Lung (tissue), 12 donors: ENCODE data around the gene ZNF552. TPM values are rescaled to one million over a fixed set of nuclear protein-coding genes. Genes with fewer than 3 reads are reported as not detected.
"Not testable (repeated sequence)": the region's sequence is repeated elsewhere in the genome, so short reads cannot be mapped to it uniquely, and the experiment has no call there.

Source experiments
- ATAC-seq: fragments of 200-7000 bp; cut with Tn5 transposase; one replicate; pipeline ENCODE4 v1.9.1; 2020; ENCODE audit warnings: moderate number of reproducible peaks; ENCODE audit not compliant: insufficient read depth, low FRiP score
- DNase-seq, 3 donors: peaks; one replicate each; pipeline ENCODE4 v3.0.0-alpha.2; 2013 to 2017
- H3K27ac ChIP-seq, 2 donors: one replicate each; pipeline ENCODE4 v1.5.1; 2013; ENCODE audit warnings: mild to moderate bottlenecking in 2 of 2, moderate library complexity in 2 of 2, control low read depth in 1 of 2, inconsistent platforms in 1 of 2, low read depth in 1 of 2, low read length in 1 of 2
- H3K27me3 ChIP-seq, 3 donors: one replicate each; pipeline ENCODE4 v1.5.1; 2013; ENCODE audit warnings: low read length in 2 of 3; ENCODE audit not compliant: control insufficient read depth in 3 of 3, insufficient read depth in 3 of 3
- H3K36me3 ChIP-seq, 4 donors: one replicate each; pipeline ENCODE4 v1.5.1; 2013; ENCODE audit warnings: low read length in 4 of 4, mild to moderate bottlenecking in 1 of 4, moderate library complexity in 1 of 4; ENCODE audit not compliant: control insufficient read depth in 4 of 4, insufficient read depth in 4 of 4
- H3K4me1 ChIP-seq, 5 donors: one replicate each; pipeline ENCODE4 v1.5.1; 2013; ENCODE audit warnings: low read length in 5 of 5, mild to moderate bottlenecking in 2 of 5, moderate library complexity in 1 of 5; ENCODE audit not compliant: control insufficient read depth in 5 of 5, insufficient read depth in 5 of 5
- H3K4me3 ChIP-seq: one replicate; pipeline ENCODE4 v1.5.1; 2013; ENCODE audit warnings: mild to moderate bottlenecking, control low read depth, moderate library complexity
- H3K9ac ChIP-seq, 2 donors: one replicate each; pipeline ENCODE4 v1.5.1; 2013; ENCODE audit warnings: low read length in 2 of 2, control low read depth in 1 of 2; ENCODE audit not compliant: insufficient read depth in 1 of 2
- H3K9me3 ChIP-seq, 4 donors: one replicate each; pipeline ENCODE4 v1.5.1; 2013; ENCODE audit warnings: low read length in 3 of 4, mild to moderate bottlenecking in 1 of 4, moderate library complexity in 1 of 4; ENCODE audit not compliant: control insufficient read depth in 4 of 4, insufficient read depth in 3 of 4
- WGBS, 2 donors: extraction: QIAGEN DNeasy Blood & Tissue Kit; methylation state at CpG; one replicate each; pipeline ENCODE4 v1.1.7; 2013; 5-methylcytosine and 5-hydroxymethylcytosine counted together
- polyA plus RNA-seq, 2 donors: library from polyadenylated mRNA; stranded (reverse); fragments of 200-250 nt; gene quantifications; one replicate each; pipeline ENCODE4 v1.2.1, GENCODE V29; 2013
- total RNA-seq, 2 donors: library from RNA; depleted of rRNA in 1 of 2; stranded (reverse); fragments of >200 nt in 1 of 2; gene quantifications; one replicate each; pipeline ENCODE4 v1.2.1, GENCODE V29; 2014 to 2021
- TF ChIP-seq, protein P1 (sequence below): IDR thresholded peaks from 2 replicates; pipeline ENCODE4 v1.5.1; 2012; ENCODE audit warnings: mild to moderate bottlenecking; ENCODE audit errors: control extremely low read depth, extremely low read depth
- donor health status: control.
- donor health status: control.
- donor health status: Bipolar disorder and iron deficiency.
- donor health status: healthy.
- donor health status: DM: yes; HTN: yes; CAD: no.

The ZNF552 gene
- total and polyA plus RNA-seq, 4 donors: 5.9 to 44.1 (median 11.2) TPM

DNA sequence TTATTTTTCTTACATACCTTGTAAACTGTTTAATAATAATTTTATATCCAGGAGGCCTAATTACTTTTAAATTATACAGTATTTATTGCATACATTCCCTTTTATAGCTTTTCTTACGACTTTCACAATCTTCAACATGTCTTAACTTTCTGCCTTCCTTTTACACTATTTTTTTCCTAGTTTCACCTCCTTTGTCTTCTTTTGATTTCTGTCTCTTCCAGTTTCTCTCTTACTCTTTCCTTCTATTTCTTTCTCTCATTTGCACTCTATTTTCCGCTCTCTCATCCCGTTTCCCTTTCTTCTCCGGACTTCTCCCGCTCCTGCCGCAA, 11.5 kb downstream of the ZNF552 start:
- DNase-seq: peak in 1 of 3 donors; percentile 76
- peak overlapping the region in 1 of 2 donors; percentile 89 for H3K27ac ChIP-seq
- H3K36me3 ChIP-seq: peaks cover 0 to 9% (median 3%) of the 10 kb centered on the region in 4 donors

DNA sequence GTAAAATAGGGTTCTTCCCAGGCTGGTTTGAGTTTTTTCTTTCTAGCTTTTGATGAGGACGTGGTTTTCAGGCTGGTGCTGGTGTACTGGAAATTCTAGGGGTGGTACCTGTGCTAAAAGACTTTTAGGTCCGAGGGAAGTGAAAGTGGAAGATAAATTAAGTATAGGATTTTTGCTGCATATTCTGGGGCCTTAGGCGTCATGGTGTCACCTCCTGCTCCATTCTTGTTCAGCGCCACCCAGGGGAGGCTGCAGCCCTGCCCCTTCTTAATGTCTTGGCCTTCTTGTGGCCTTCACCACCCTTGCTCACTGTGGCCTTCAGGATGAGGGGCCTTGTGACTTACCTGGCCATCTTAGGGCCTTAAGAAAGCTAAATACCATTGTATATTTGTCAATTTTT, 12.4 kb downstream of the ZNF552 start:
- TF ChIP-seq, protein P1, sequence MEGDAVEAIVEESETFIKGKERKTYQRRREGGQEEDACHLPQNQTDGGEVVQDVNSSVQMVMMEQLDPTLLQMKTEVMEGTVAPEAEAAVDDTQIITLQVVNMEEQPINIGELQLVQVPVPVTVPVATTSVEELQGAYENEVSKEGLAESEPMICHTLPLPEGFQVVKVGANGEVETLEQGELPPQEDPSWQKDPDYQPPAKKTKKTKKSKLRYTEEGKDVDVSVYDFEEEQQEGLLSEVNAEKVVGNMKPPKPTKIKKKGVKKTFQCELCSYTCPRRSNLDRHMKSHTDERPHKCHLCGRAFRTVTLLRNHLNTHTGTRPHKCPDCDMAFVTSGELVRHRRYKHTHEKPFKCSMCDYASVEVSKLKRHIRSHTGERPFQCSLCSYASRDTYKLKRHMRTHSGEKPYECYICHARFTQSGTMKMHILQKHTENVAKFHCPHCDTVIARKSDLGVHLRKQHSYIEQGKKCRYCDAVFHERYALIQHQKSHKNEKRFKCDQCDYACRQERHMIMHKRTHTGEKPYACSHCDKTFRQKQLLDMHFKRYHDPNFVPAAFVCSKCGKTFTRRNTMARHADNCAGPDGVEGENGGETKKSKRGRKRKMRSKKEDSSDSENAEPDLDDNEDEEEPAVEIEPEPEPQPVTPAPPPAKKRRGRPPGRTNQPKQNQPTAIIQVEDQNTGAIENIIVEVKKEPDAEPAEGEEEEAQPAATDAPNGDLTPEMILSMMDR: no peak
- no peak overlapping the region for H3K27ac ChIP-seq
- 88 to 90% methylated on average over 4 of the region's 4 CpGs for WGBS, 2 donors

More for the DNA sequence above, 11.5 kb downstream of the ZNF552 start:
- peak overlapping the region; percentile 59 to 83 for H3K9ac ChIP-seq
- H3K9me3 ChIP-seq: peaks cover 0 to 4% (median 0%) of the 10 kb centered on the region in 4 donors
- no peak overlapping the region for H3K4me3 ChIP-seq
- ATAC-seq: no peak
- H3K27me3 ChIP-seq: no peaks in the 10 kb centered on the region
- TF ChIP-seq, protein P1: no peak
- 4 to 11% methylated on average over 6 of the region's 6 CpGs for WGBS, 2 donors
- H3K4me1 ChIP-seq: peaks cover 0 to 19% (median 4%) of the 10 kb centered on the region in 5 donors

DNA sequence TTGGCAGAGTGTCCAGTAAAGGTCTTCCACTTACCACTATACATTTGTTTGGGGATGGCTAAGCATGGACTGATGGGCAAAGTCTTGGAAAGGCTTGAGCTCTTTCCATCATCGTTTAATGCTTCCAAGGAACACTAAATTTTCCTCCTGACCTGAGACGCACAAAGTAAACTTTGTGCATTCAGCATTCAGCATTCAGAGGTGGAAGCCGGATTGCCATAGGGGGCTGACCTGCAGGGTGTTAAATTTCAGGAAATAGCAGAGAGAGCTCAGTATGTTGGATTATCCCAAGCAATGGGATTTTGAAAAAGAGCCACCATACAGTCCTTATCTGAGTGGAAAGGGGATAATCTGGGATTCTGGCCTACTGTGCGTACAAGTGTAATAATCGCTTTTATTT, 14.0 kb downstream of the ZNF552 start:
- ATAC-seq (no peak), DNase-seq (no peak)
- Histone ChIP-seq H3K36me3 (peaks cover 0 to 10% (median 6%) of the 10 kb centered on the region in 4 donors), H3K4me3 (no peak overlapping the region), H3K27ac (no peak overlapping the region), H3K4me1 (peaks cover 0 to 19% (median 3%) of the 10 kb centered on the region in 5 donors), H3K9me3 (peaks cover 0 to 4% (median 0%) of the 10 kb centered on the region in 4 donors), H3K9ac (no peak overlapping the region), H3K27me3 (no peaks in the 10 kb centered on the region)
- TF ChIP-seq, protein P1: no peak
- WGBS, 2 donors: 78 to 86% methylated on average over 5 of the region's 5 CpGs

More for the DNA sequence above, 12.4 kb downstream of the ZNF552 start:
- Histone ChIP-seq H3K4me3 (no peak overlapping the region), H3K9me3 (peaks cover 0 to 4% (median 0%) of the 10 kb centered on the region in 4 donors), H3K9ac (no peak overlapping the region), H3K36me3 (peaks cover 0 to 5% (median 1%) of the 10 kb centered on the region in 4 donors), H3K27me3 (no peaks in the 10 kb centered on the region), H3K4me1 (peaks cover 0 to 19% (median 4%) of the 10 kb centered on the region in 5 donors)
- DNase-seq (no peak), ATAC-seq (no peak)

DNA sequence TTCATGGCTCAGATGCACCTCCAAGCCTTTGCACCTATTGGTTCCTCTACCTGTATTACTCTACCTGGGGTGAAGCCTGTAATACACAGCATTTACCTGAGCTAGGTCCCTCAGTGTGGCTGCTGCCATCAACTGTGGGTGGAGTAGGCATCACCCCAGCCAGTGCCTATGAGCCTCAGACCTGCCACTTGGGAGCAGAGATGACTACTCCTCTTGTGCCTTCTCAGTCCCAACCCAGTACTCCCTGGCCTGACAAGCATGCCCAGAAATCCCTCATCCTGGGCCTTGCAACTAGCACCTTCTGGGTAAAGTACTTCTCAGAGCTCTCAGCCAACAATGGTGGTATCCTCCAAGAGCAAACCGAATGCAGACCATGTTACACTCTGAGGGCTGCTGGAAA, 18.1 kb downstream of the ZNF552 start:
- H3K9me3 ChIP-seq, DNase-seq, H3K4me1 ChIP-seq, H3K27me3 ChIP-seq, H3K27ac ChIP-seq, H3K9ac ChIP-seq, H3K4me3 ChIP-seq, ATAC-seq: not testable (repeated sequence)
- WGBS, 2 donors: 94 to 97% methylated on average over 1 of the region's 1 CpG
- peaks cover 8 to 19% (median 15%) of the 10 kb centered on the region in 4 donors for H3K36me3 ChIP-seq
